IMR-90 (cell line): ENCODE results near the gene SEMA4D. TPM values are rescaled to one million over a fixed set of nuclear protein-coding genes. Genes with fewer than 3 reads are reported as not detected.
A peak's percentile ranks its signal among the peaks of the same experiment; 100 is the strongest.

ENCODE experiments used
- ATAC-seq: fragments of 200-7000 bp; cut with Tn5 transposase; 2 replicates; pipeline ENCODE4 v1.9.1; 2020; ENCODE audit warnings: low read depth, mild to moderate bottlenecking, moderate library complexity
- BruUV-seq: library from RNA; stranded (reverse); fragments of 400-500 nt; replicated peaks from 2 replicates; lab custom pipeline; 2021; lab: Mats Ljungman, UMichigan
- CTCF ChIA-PET: fragments of 300-600 bp; formaldehyde crosslinking; extraction: SDS; loops from one replicate; lab custom pipeline; 2021; ENCODE audit warnings: antibody characterized with exemption; lab: Yijun Ruan, JAX
- POLR2A ChIA-PET: fragments of 300-600 bp; sonication (Branson Sonifier 250); formaldehyde crosslinking; loops from one replicate; lab custom pipeline; 2022; ENCODE audit warnings: antibody characterized with exemption; ENCODE audit not compliant: unreplicated experiment; lab: Charles Lee
- DNase-seq: peaks from one replicate; pipeline ENCODE4 v3.0.0; 2013
- H2AFZ ChIP-seq: replicated peaks from 2 replicates; pipeline ENCODE3; 2013; ENCODE audit warnings: low read length, mild to moderate bottlenecking; ENCODE audit not compliant: poor library complexity
- H2AK5ac ChIP-seq: 2 replicates; pipeline ENCODE4 v1.6.1; 2013; ENCODE audit warnings: low read depth, low read length, inconsistent platforms
- H2AK9ac ChIP-seq: replicated peaks from 2 replicates; pipeline ENCODE3; 2013; ENCODE audit warnings: mild to moderate bottlenecking, low read depth, low read length, moderate library complexity; ENCODE audit not compliant: poor library complexity
- H2BK120ac ChIP-seq: 2 replicates; pipeline ENCODE4 v1.6.1; 2013; ENCODE audit warnings: low read depth, low read length, inconsistent platforms
- H2BK15ac ChIP-seq: 3 replicates; pipeline ENCODE4 v1.6.1; 2013; ENCODE audit warnings: low read depth, low read length, inconsistent platforms
- H2BK20ac ChIP-seq: 2 replicates; pipeline ENCODE4 v1.6.1; 2013; ENCODE audit warnings: low read depth, mild to moderate bottlenecking, inconsistent platforms, low read length, moderate library complexity
- H2BK5ac ChIP-seq: 2 replicates; pipeline ENCODE4 v1.6.1; 2013; ENCODE audit warnings: mild to moderate bottlenecking, low read depth, low read length, inconsistent platforms; ENCODE audit not compliant: poor library complexity, severe bottlenecking
- H3K14ac ChIP-seq: replicated peaks from 2 replicates; pipeline ENCODE4 v1.6.1; 2013; ENCODE audit warnings: low read depth, low read length, inconsistent platforms
- H3K18ac ChIP-seq: 2 replicates; pipeline ENCODE4 v1.6.1; 2013; ENCODE audit warnings: low read depth, low read length, control low read depth
- H3K23ac ChIP-seq: 2 replicates; pipeline ENCODE4 v1.6.1; 2013; ENCODE audit warnings: low read depth, low read length, inconsistent platforms
- H3K27ac ChIP-seq: 2 replicates; pipeline ENCODE4 v1.5.1; 2013; ENCODE audit warnings: mild to moderate bottlenecking, control low read depth, low read length; ENCODE audit not compliant: insufficient read depth
- H3K27me3 ChIP-seq: 2 replicates; pipeline ENCODE4 v1.6.1; 2013; ENCODE audit warnings: low read length; ENCODE audit not compliant: control insufficient read depth, insufficient read depth
- H3K36me3 ChIP-seq: 2 replicates; pipeline ENCODE4 v1.6.1; 2013; ENCODE audit warnings: low read length, mixed read lengths; ENCODE audit not compliant: control insufficient read depth, insufficient read depth
- H3K4ac ChIP-seq: 2 replicates; pipeline ENCODE4 v1.6.1; 2013; ENCODE audit warnings: low read depth, low read length, inconsistent platforms
- H3K4me1 ChIP-seq: 2 replicates; pipeline ENCODE4 v1.6.1; 2013; ENCODE audit warnings: low read length, mixed read lengths; ENCODE audit not compliant: control insufficient read depth, insufficient read depth
- H3K4me2 ChIP-seq: 2 replicates; pipeline ENCODE4 v1.6.1; 2013; ENCODE audit warnings: low read depth, mild to moderate bottlenecking, control low read depth, low read length, moderate library complexity
- H3K4me3 ChIP-seq: 2 replicates; pipeline ENCODE4 v1.5.1; 2013; ENCODE audit warnings: low read depth, mild to moderate bottlenecking, control low read depth, low read length, moderate library complexity; ENCODE audit not compliant: insufficient read depth
- H3K56ac ChIP-seq: 2 replicates; pipeline ENCODE4 v1.6.1; 2013; ENCODE audit warnings: low read length, inconsistent platforms; ENCODE audit not compliant: insufficient read depth; ENCODE audit errors: extremely low read depth
- H3K79me1 ChIP-seq, 2 experiments: 2 replicates each; pipeline ENCODE4 v1.6.1; 2013; ENCODE audit warnings: low read length in 2 of 2, inconsistent platforms in 1 of 2, low read depth in 1 of 2
- H3K9ac ChIP-seq: 2 replicates; pipeline ENCODE4 v1.6.1; 2013; ENCODE audit warnings: low read depth, low read length, control low read depth
- H3K9me1 ChIP-seq: 2 replicates; pipeline ENCODE4 v1.6.1; 2013; ENCODE audit warnings: low read length, inconsistent platforms; ENCODE audit not compliant: insufficient read depth
- H3K9me3 ChIP-seq: 2 replicates; pipeline ENCODE4 v1.6.1; 2013; ENCODE audit warnings: low read length; ENCODE audit not compliant: control insufficient read depth, insufficient read depth
- H4K20me1 ChIP-seq: 2 replicates; pipeline ENCODE4 v1.6.1; 2013; ENCODE audit warnings: low read length, inconsistent platforms; ENCODE audit not compliant: insufficient read depth
- H4K5ac ChIP-seq: 2 replicates; pipeline ENCODE4 v1.6.1; 2013; ENCODE audit warnings: mild to moderate bottlenecking, low read depth, low read length, control low read depth
- H4K8ac ChIP-seq, 2 experiments: 2 replicates each; pipeline ENCODE4 v1.6.1; 2013; ENCODE audit warnings: low read depth in 2 of 2, low read length in 2 of 2, control low read depth in 1 of 2, inconsistent platforms in 1 of 2
- H4K91ac ChIP-seq: 2 replicates; pipeline ENCODE4 v1.6.1; 2013; ENCODE audit warnings: low read depth, low read length, inconsistent platforms; ENCODE audit not compliant: insufficient read depth
- BHLHE40 ChIP-seq: fragments of 150-350 bp; IDR thresholded peaks from 2 replicates; pipeline ENCODE4 v1.6.1; 2016; ENCODE audit warnings: mild to moderate bottlenecking, low read depth, low read length
- CHD1 ChIP-seq: IDR thresholded peaks from 2 replicates; pipeline ENCODE4 v1.6.1; 2012; ENCODE audit warnings: low read depth, low read length, improper control_type of control experiment
- FOS ChIP-seq: fragments of 150-350 bp; IDR thresholded peaks from 2 replicates; pipeline ENCODE4 v1.6.1; 2016; ENCODE audit warnings: low read depth, low read length
- MAFK ChIP-seq: IDR thresholded peaks from 2 replicates; pipeline ENCODE4 v1.6.1; 2012; ENCODE audit warnings: low read depth, low read length, improper control_type of control experiment
- MAZ ChIP-seq: IDR thresholded peaks from 2 replicates; pipeline ENCODE4 v1.6.1; 2012; ENCODE audit warnings: low read depth, mild to moderate bottlenecking, low read length, improper control_type of control experiment, moderate library complexity, borderline replicate concordance
- MXI1 ChIP-seq: IDR thresholded peaks from 2 replicates; pipeline ENCODE4 v1.6.1; 2012; ENCODE audit warnings: low read depth, mild to moderate bottlenecking, low read length, moderate library complexity, borderline replicate concordance
- NFE2L2 ChIP-seq: fragments of 150-350 bp; IDR thresholded peaks from 2 replicates; pipeline ENCODE4 v1.6.1; 2016; ENCODE audit warnings: low read depth, mild to moderate bottlenecking, low read length
- POLR2A ChIP-seq: IDR thresholded peaks from 2 replicates; pipeline ENCODE4 v1.6.1; 2012; ENCODE audit warnings: mild to moderate bottlenecking, low read depth, low read length
- RAD21 ChIP-seq: IDR thresholded peaks from 2 replicates; pipeline ENCODE4 v1.6.1; 2012; ENCODE audit warnings: low read length, improper control_type of control experiment
- WGBS, 2 experiments: methylation state at CpG; one replicate each; pipeline versions ENCODE4 v1.1.5 to v1.1.7; 2013; ENCODE audit warnings: missing lambda C conversion rate in 2 of 2; ENCODE audit not compliant: insufficient read length in 1 of 2; ENCODE audit errors: extremely low coverage in 2 of 2; 5-methylcytosine and 5-hydroxymethylcytosine counted together
- dilution Hi-C: fragments of 300-500 bp; cut with HindIII; formaldehyde crosslinking; loops from one replicate; pipeline ENCODE4 v1.14.3; 2018; ENCODE audit warnings: low sequenced_read_pairs; ENCODE audit not compliant: unreplicated experiment
- in situ Hi-C: fragments of 300-500 bp; cut with MboI; formaldehyde crosslinking; loops from 3 replicates; pipeline ENCODE4 v1.14.3; 2019; ENCODE audit warnings: low sequenced_read_pairs, inconsistent platforms, mixed read lengths
- intact Hi-C: fragments of 100-400 bp; cut with micrococcal nuclease; formaldehyde crosslinking; loops from 2 replicates; pipeline ENCODE4 v1.10.0; 2022
- polyA plus RNA-seq, 3 experiments: library from polyadenylated mRNA; depleted of rRNA; stranded (reverse); fragments of >200 nt; gene quantifications; 2 replicates each; pipeline ENCODE4 v1.2.3, GENCODE V29; 2012; ENCODE audit warnings: low replicate concordance in 1 of 3
- total RNA-seq: library from RNA; depleted of rRNA; stranded (reverse); fragments of >200 nt; gene quantifications from 2 replicates; pipeline ENCODE4 v1.2.3, GENCODE V29; 2012
- TF ChIP-seq, protein P1 (sequence below): fragments of 150-350 bp; IDR thresholded peaks from 2 replicates; pipeline ENCODE4 v1.6.1; 2016; ENCODE audit warnings: low read depth, mild to moderate bottlenecking, low read length, moderate library complexity, borderline replicate concordance

The SEMA4D gene
- total and polyA plus RNA-seq, 2 of the 4 experiments (the other 2 are of a cell fraction), result 0.90 to 1.5 TPM

GRCh38 chr9:89342948-89343347, 155.0 kb downstream of the SEMA4D start:
- H3K9ac ChIP-seq, result no peak overlapping the region
- no peak overlapping the region for H3K23ac ChIP-seq
- POLR2A ChIA-PET, result no interaction called here
- H2AFZ ChIP-seq, result no peak overlapping the region
- H3K18ac ChIP-seq, result no peak overlapping the region
- peaks cover 3% of the 10 kb centered on the region; the same call in 1 of the 2 replicates for H3K4me1 ChIP-seq
- H3K79me1 ChIP-seq, result peaks cover 0 to 2% of the 10 kb centered on the region in 2 experiments; a peak in 2 of 4 replicates
- H3K27ac ChIP-seq, result no peak overlapping the region
- no peak overlapping the region for H2AK9ac ChIP-seq
- no peaks in the 10 kb centered on the region for H3K27me3 ChIP-seq
- no peak overlapping the region for H3K56ac ChIP-seq
- no peaks in the 10 kb centered on the region for H3K9me3 ChIP-seq
- no peak overlapping the region for H3K4ac ChIP-seq
- no peak overlapping the region for H2BK5ac ChIP-seq
- no peak overlapping the region for H2BK20ac ChIP-seq
- no peak overlapping the region for H3K14ac ChIP-seq
- H3K9me1 ChIP-seq, result no peaks in the 10 kb centered on the region; the same call in 1 of the 2 replicates
- H3K4me2 ChIP-seq, result no peak overlapping the region
- in situ Hi-C loops, result no loop called here
- ATAC-seq (peak; percentile 54; the same call in 1 of the 2 replicates), DNase-seq (peak; percentile 26)
- no peak overlapping the region for H4K91ac ChIP-seq
- H4K5ac ChIP-seq, result no peak overlapping the region
- no peak overlapping the region for H2BK120ac ChIP-seq
- no peak overlapping the region for H2AK5ac ChIP-seq
- H2BK15ac ChIP-seq, result no peak overlapping the region
- peaks cover 42% of the 10 kb centered on the region for H3K36me3 ChIP-seq
- TF ChIP-seq RAD21 (no peak), FOS (no peak), BHLHE40 (no peak), MAZ (no peak), MXI1 (no peak), NFE2L2 (no peak), MAFK (no peak), CHD1 (no peak), POLR2A (no peak)
- TF ChIP-seq, protein P1, sequence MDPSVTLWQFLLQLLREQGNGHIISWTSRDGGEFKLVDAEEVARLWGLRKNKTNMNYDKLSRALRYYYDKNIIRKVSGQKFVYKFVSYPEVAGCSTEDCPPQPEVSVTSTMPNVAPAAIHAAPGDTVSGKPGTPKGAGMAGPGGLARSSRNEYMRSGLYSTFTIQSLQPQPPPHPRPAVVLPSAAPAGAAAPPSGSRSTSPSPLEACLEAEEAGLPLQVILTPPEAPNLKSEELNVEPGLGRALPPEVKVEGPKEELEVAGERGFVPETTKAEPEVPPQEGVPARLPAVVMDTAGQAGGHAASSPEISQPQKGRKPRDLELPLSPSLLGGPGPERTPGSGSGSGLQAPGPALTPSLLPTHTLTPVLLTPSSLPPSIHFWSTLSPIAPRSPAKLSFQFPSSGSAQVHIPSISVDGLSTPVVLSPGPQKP, result no peak
- CTCF ChIA-PET, result no interaction called here
- peaks cover 4% of the 10 kb centered on the region; the same call in 1 of the 2 replicates for H4K20me1 ChIP-seq
- WGBS, 2 experiments, result no CpG with 5 or more reads among the region's 1 CpG
- no peak overlapping the region for H4K8ac ChIP-seq
- no peak overlapping the region for H3K4me3 ChIP-seq
- dilution Hi-C loops, result no loop called here
- intact Hi-C loops, result no loop called here
- no TSS peak for BruUV-seq
